Measurements from ENCODE around the gene SLCO2A1. TPM values are rescaled to one million over a fixed set of nuclear protein-coding genes. Genes with fewer than 3 reads are reported as not detected.
A peak's percentile ranks its signal among the peaks of the same experiment; 100 is the strongest.

Gene SLCO2A1
- total RNA-seq, 3 donors from 2014 or later, result 34.3 to 72.2 (median 67.7) TPM

DNA sequence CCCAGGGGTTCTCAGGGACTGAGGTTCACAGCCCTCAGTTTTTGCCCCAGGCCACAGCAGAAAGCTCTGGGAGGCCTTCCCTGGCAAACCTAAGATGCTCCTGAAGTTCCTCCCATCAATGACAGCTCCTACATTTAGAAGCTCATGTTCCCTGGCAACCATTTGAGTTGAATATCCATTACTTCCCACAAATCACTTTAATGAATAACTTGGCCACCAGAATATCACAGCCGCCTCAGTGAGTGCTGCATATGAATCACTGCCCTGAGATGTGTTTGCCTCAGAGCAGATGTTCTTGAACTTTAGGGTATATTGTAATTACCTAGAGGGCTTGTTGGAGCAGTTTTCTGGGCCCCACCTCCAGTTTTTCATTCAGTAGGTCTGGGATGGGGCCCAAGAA lies 27.4 kb downstream of the SLCO2A1 start:
- intact Hi-C loops (cut with DNase I, micrococcal nuclease), result no loop called here
- no peak for DNase-seq
- H3K9me3 ChIP-seq, result no peaks in the 10 kb centered on the region
- TF ChIP-seq, protein P1, sequence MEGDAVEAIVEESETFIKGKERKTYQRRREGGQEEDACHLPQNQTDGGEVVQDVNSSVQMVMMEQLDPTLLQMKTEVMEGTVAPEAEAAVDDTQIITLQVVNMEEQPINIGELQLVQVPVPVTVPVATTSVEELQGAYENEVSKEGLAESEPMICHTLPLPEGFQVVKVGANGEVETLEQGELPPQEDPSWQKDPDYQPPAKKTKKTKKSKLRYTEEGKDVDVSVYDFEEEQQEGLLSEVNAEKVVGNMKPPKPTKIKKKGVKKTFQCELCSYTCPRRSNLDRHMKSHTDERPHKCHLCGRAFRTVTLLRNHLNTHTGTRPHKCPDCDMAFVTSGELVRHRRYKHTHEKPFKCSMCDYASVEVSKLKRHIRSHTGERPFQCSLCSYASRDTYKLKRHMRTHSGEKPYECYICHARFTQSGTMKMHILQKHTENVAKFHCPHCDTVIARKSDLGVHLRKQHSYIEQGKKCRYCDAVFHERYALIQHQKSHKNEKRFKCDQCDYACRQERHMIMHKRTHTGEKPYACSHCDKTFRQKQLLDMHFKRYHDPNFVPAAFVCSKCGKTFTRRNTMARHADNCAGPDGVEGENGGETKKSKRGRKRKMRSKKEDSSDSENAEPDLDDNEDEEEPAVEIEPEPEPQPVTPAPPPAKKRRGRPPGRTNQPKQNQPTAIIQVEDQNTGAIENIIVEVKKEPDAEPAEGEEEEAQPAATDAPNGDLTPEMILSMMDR (IDR thresholded peaks at IDR 0.05), result no peak
- no peak for ATAC-seq
- H3K4me1 ChIP-seq (ENCODE audit: low read depth), result no peaks in the 10 kb centered on the region
- no peaks in the 10 kb centered on the region for H3K36me3 ChIP-seq (ENCODE audit: low read depth)
- H3K4me3 ChIP-seq, result no peak overlapping the region

DNA sequence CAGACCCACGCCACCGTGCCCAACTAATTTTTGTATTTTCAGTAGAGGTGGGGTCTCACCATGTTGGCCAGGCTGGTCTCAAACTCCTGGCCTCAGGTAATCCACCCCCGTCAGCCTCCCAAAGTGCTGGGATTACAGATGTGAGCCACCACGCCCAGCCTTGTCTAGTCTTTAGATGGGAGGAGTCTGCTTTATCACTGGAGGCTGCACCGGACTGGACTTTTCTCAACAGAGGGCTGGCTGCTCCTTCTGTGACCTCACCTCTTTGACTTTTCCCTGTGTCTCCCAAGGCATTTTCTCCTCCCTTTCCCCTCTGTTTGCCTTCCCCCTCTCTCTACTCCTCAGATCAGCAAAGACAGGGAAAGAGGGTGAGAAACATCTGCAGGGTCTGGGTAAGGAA lies 28.5 kb downstream of the SLCO2A1 start:
- intact Hi-C loops (cut with DNase I, micrococcal nuclease), result no loop called here
- TF ChIP-seq, protein P1 (IDR thresholded peaks at IDR 0.05), result no peak
- Histone ChIP-seq H3K9me3 (no peaks in the 10 kb centered on the region), H3K4me1 (ENCODE audit: low read depth) (no peaks in the 10 kb centered on the region), H3K4me3 (no peak overlapping the region), H3K36me3 (ENCODE audit: low read depth) (no peaks in the 10 kb centered on the region)
- ATAC-seq (peak; percentile 46), DNase-seq (no peak)

DNA sequence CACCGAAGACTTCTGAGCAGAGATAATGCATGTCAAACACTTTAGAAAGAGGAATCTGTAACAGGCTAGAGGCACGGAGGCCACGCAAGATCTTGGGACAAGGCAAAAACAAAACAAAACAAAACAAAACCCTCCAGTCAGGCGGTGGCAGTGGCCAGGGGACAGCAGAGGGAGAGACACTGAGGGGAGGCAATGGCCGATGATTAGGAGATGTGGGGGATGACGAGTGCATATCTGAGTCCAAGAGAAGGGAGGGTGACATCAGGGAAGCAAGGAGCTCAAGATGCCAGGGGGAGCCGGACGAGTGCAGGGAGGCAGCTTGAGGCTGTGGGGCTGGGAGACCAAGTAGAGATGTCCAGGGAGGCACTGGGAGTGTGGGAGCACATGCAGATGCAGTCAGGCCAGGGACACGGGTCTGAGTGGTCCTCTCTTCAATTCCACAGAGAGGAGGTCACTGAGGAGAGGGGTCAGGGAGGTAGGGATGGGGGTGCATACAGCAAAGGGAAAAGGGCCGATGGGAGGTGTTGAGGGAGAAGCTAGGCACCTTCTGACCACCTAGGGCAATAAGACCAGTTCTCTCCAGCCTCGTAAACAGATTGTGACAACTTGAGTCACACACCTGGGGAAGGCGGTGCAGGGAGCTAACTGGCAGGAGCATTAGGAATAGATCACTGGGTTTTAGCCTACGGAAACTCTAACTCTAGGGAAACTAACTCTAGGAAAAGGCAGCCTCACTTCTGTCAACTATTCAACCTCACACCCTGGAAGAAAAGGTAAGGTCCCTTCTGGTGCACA lies 29.6 kb downstream of the SLCO2A1 start:
- intact Hi-C loops (cut with DNase I, micrococcal nuclease), result no loop called here
- DNase-seq (no peak), ATAC-seq (peak; percentile 7)
- TF ChIP-seq, protein P1 (IDR thresholded peaks at IDR 0.05), result no peak
- H3K36me3 ChIP-seq (ENCODE audit: low read depth), result no peaks in the 10 kb centered on the region
- no peaks in the 10 kb centered on the region for H3K9me3 ChIP-seq
- H3K4me3 ChIP-seq, result no peak overlapping the region
- H3K4me1 ChIP-seq (ENCODE audit: low read depth), result no peaks in the 10 kb centered on the region

DNA sequence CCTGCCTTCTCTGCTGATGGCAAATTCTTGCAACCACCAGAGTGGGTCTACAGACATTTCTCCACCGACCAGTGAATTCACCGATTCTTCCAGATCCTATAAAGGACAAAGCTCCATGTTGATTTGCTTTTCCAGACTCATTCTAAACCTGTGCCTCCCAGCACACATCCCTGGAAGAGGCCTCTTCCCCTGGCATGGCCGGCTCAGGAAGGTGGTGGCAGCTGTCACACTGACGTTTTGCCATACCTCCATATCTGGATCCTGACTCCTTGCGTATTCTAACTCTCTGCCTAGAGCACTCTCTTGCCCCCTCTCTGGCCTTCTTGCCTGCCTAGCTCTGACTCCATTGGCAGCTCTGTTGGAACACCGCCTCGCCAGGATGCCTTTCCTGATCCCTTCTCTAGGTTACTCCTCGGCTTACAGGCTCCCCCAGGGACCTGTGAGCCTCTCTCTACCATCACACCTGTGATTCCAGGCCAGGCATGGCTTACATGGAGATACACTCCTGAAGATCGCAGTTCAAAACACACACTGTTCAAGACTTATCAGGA lies 31.0 kb downstream of the SLCO2A1 start:
- TF ChIP-seq, protein P1 (IDR thresholded peaks at IDR 0.05), result no peak
- H3K9me3 ChIP-seq, result no peaks in the 10 kb centered on the region
- no peak for DNase-seq
- no peak for ATAC-seq
- intact Hi-C loops (cut with DNase I, micrococcal nuclease), result no loop called here
- no peaks in the 10 kb centered on the region for H3K36me3 ChIP-seq (ENCODE audit: low read depth)
- H3K4me3 ChIP-seq, result no peak overlapping the region
- no peaks in the 10 kb centered on the region for H3K4me1 ChIP-seq (ENCODE audit: low read depth)

- DNase-seq, result no peak
- Histone ChIP-seq H3K9me3 (no peaks in the 10 kb centered on the region), H3K4me3 (no peak overlapping the region), H3K36me3 (ENCODE audit: low read depth) (no peaks in the 10 kb centered on the region), H3K4me1 (ENCODE audit: low read depth) (no peaks in the 10 kb centered on the region)
- TF ChIP-seq, protein P1 (IDR thresholded peaks at IDR 0.05), result no peak
- ATAC-seq, result no peak
- intact Hi-C loops (cut with DNase I, micrococcal nuclease), result no loop called here
Measured at GRCh38 chr3:133997871-133998635, 31.7 kb downstream of the SLCO2A1 start.

Data from mucosa of descending colon (tissue), 3 donors.